Smooth muscle cell (in vitro differentiated cells): Measurements from ENCODE around the gene ZCCHC3. TPM values are rescaled to one million over a fixed set of nuclear protein-coding genes. Genes with fewer than 3 reads are reported as not detected.
A peak's percentile ranks its signal among the peaks of the same experiment; 100 is the strongest.

ENCODE experiments used
- DNase-seq: peaks from one replicate; lab custom pipeline; 2025; ENCODE audit not compliant: unreplicated experiment; lab: John Stamatoyannopoulos, UW
- H2AFZ ChIP-seq: fragments of 200-600 bp; sonication (generic); 2 replicates; pipeline ENCODE4 v1.6.0; 2016; ENCODE audit warnings: antibody characterized with exemption, low read depth, mild to moderate bottlenecking
- H3F3A ChIP-seq: fragments of 200-600 bp; sonication (generic); 2 replicates; pipeline ENCODE4 v1.6.0; 2017; ENCODE audit warnings: antibody characterized with exemption, low read depth
- H3K27ac ChIP-seq: fragments of 200-600 bp; sonication (generic); 2 replicates; pipeline ENCODE4 v1.5.1; 2016; ENCODE audit warnings: low read depth, mild to moderate bottlenecking
- H3K27me3 ChIP-seq: fragments of 200-600 bp; sonication (generic); 2 replicates; pipeline ENCODE4 v1.6.1; 2016; ENCODE audit warnings: low read depth, mild to moderate bottlenecking
- H3K36me3 ChIP-seq: fragments of 200-600 bp; sonication (generic); 2 replicates; pipeline ENCODE4 v1.5.1; 2016; ENCODE audit warnings: low read depth
- H3K4me1 ChIP-seq: fragments of 200-600 bp; sonication (generic); 2 replicates; pipeline ENCODE4 v1.5.1; 2016; ENCODE audit warnings: low read depth
- H3K4me2 ChIP-seq: fragments of 200-600 bp; sonication (generic); 2 replicates; pipeline ENCODE4 v1.6.0; 2016; ENCODE audit warnings: mild to moderate bottlenecking
- H3K4me3 ChIP-seq: fragments of 200-600 bp; sonication (generic); 2 replicates; pipeline ENCODE4 v1.5.1; 2016; ENCODE audit warnings: mild to moderate bottlenecking
- H3K79me2 ChIP-seq: fragments of 200-600 bp; sonication (generic); 2 replicates; pipeline ENCODE4 v1.6.0; 2016; ENCODE audit warnings: low read depth, mild to moderate bottlenecking
- H3K9ac ChIP-seq: fragments of 200-600 bp; sonication (generic); 2 replicates; pipeline ENCODE4 v1.6.0; 2016; ENCODE audit warnings: low read depth
- H3K9me3 ChIP-seq: fragments of 200-600 bp; sonication (generic); replicated peaks from 2 replicates; pipeline ENCODE4 v1.5.1; 2016; ENCODE audit warnings: low read depth
- H4K20me1 ChIP-seq: fragments of 200-600 bp; sonication (generic); 2 replicates; pipeline ENCODE4 v1.6.0; 2016; ENCODE audit warnings: low read depth
- WGBS: methylation state at CpG from one replicate; pipeline ENCODE4 v1.1.7; 2016; ENCODE audit warnings: low lambda C conversion rate; 5-methylcytosine and 5-hydroxymethylcytosine counted together
- polyA plus RNA-seq: library from polyadenylated mRNA; unstranded; fragments of >200 nt; fragmentation: Nextera tagmentation; extraction: Ambion mirVana; gene quantifications from 2 replicates; pipeline ENCODE4 v1.2.1, GENCODE V29; 2016
- total RNA-seq: library from RNA; depleted of rRNA; stranded (reverse); fragments of >200 nt; gene quantifications from 2 replicates; pipeline ENCODE4 v1.2.3, GENCODE V29; 2014
- TF ChIP-seq, protein P1 (sequence below): fragments of 200-600 bp; sonication (generic); IDR thresholded peaks from 2 replicates; pipeline ENCODE4 v1.5.1; 2017; ENCODE audit warnings: borderline replicate concordance, mild to moderate bottlenecking, antibody characterized with exemption; ENCODE audit not compliant: insufficient read depth, poor library complexity, severe bottlenecking

Gene ZCCHC3
- total and polyA plus RNA-seq, 2 experiments from 2014 or later: 27.7 to 32.4 TPM

DNA sequence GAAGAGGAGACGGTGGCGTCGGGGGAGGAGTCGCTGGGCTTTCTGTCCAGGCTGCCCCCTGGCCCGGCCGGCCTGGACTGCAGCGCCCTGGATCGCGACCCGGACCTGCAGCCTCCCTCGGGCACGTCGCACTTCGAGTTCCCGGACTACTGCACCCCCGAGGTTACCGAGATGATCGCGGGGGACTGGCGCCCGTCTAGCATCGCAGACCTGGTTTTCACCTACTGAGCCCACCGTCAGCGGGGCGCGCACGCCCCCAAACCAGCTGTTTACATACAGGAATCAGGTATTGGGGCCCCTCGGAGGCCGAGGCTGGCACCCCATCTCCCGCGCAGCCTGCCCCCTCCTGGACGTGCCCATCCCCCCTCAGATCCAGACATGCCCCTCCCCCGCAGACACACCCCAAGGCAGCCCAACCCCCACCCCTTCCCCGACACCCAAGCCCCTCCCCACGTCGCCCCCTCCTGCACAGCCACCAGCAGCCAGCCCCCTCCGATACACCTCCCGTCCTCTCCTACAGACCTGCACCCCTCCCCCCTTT lies 29.3 kb downstream of the ZCCHC3 start:
- Histone ChIP-seq H3K9me3 (no peaks in the 10 kb centered on the region), H4K20me1 (peaks cover 44% of the 10 kb centered on the region), H3K4me1 (peaks cover 25% of the 10 kb centered on the region), H3K27ac (peak overlapping the region; percentile 80), H2AFZ (peak overlapping the region; percentile 41), H3F3A (peaks cover 28% of the 10 kb centered on the region), H3K4me3 (peak overlapping the region; percentile 78), H3K4me2 (peak overlapping the region; percentile 88), H3K27me3 (no peaks in the 10 kb centered on the region), H3K9ac (peak overlapping the region; percentile 54), H3K36me3 (no peaks in the 10 kb centered on the region), H3K79me2 (peaks cover 28% of the 10 kb centered on the region)
- no peak for DNase-seq
- WGBS: under 1% methylated on average over 26 of the region's 38 CpGs
- TF ChIP-seq, protein P1, sequence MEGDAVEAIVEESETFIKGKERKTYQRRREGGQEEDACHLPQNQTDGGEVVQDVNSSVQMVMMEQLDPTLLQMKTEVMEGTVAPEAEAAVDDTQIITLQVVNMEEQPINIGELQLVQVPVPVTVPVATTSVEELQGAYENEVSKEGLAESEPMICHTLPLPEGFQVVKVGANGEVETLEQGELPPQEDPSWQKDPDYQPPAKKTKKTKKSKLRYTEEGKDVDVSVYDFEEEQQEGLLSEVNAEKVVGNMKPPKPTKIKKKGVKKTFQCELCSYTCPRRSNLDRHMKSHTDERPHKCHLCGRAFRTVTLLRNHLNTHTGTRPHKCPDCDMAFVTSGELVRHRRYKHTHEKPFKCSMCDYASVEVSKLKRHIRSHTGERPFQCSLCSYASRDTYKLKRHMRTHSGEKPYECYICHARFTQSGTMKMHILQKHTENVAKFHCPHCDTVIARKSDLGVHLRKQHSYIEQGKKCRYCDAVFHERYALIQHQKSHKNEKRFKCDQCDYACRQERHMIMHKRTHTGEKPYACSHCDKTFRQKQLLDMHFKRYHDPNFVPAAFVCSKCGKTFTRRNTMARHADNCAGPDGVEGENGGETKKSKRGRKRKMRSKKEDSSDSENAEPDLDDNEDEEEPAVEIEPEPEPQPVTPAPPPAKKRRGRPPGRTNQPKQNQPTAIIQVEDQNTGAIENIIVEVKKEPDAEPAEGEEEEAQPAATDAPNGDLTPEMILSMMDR: no peak

DNA sequence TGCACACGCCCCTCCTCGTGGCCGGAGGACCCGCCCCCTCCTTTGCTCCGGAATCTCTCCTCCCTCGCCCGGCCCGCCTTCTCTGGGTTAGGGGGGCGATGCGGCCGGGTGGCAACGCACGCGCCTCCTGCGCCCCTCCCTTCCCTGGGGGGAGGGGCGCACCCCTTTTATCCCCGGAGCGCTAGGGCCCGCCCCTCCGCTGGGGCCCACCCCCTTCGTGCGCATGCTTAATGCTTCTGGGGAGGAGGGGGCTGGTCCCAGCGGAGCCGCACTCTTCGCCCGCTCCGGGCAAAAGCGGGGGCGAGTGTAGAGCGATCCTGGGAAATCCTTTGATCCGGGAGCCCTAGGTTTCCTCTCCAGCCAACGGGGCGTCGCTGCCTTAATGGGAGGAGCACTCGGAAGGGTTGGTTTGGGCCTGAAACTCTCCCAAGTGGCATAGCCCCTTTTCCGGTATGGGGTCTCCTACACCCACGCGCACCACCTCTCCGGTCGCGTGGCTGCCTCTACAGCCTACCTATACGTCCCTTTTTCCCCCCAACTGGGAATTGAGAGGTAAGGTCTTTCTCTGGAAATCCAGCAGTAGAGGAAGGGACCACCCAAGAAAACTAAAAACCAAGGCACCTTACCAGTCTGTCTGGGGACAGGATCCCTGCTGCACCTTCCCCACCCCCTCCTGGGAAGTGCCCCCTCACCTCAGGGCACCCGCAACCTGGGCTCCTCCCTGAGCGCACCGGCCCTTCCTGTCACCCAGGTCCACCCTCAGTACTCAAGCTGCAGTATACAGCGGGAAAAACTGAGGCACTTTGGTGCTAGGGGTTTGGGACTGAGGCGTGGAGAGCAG lies 30.0 kb downstream of the ZCCHC3 start:
- no peaks in the 10 kb centered on the region for H3K9me3 ChIP-seq
- peak overlapping the region; percentile 42 for H3K9ac ChIP-seq
- peaks cover 50% of the 10 kb centered on the region for H4K20me1 ChIP-seq
- TF ChIP-seq, protein P1: no peak
- 3% methylated on average over 36 of the region's 47 CpGs for WGBS
- H2AFZ ChIP-seq: no peak overlapping the region
- H3K4me2 ChIP-seq: peak overlapping the region; percentile 88
- DNase-seq: peak; percentile 87
- H3K4me3 ChIP-seq: peak overlapping the region; percentile 78
- peaks cover 28% of the 10 kb centered on the region for H3F3A ChIP-seq
- peaks cover 28% of the 10 kb centered on the region for H3K79me2 ChIP-seq
- H3K4me1 ChIP-seq: peaks cover 25% of the 10 kb centered on the region
- H3K27me3 ChIP-seq: no peaks in the 10 kb centered on the region
- H3K36me3 ChIP-seq: no peaks in the 10 kb centered on the region
- H3K27ac ChIP-seq: peak overlapping the region; percentile 28

GRCh38 chr20:328027-328974 lies 30.9 kb downstream of the ZCCHC3 start:
- H3K27ac ChIP-seq: peak overlapping the region; percentile 51
- H3K27me3 ChIP-seq: no peaks in the 10 kb centered on the region
- H3K36me3 ChIP-seq: no peaks in the 10 kb centered on the region
- peaks cover 56% of the 10 kb centered on the region for H4K20me1 ChIP-seq
- TF ChIP-seq, protein P1: no peak
- WGBS: 64% methylated on average over 28 of the region's 31 CpGs
- peaks cover 28% of the 10 kb centered on the region for H3F3A ChIP-seq
- H3K9ac ChIP-seq: peak overlapping the region; percentile 42
- no peak overlapping the region for H2AFZ ChIP-seq
- no peak for DNase-seq
- peak overlapping the region; percentile 88 for H3K4me2 ChIP-seq
- peak overlapping the region; percentile 78 for H3K4me3 ChIP-seq
- H3K4me1 ChIP-seq: peaks cover 25% of the 10 kb centered on the region
- peaks cover 28% of the 10 kb centered on the region for H3K79me2 ChIP-seq
- no peaks in the 10 kb centered on the region for H3K9me3 ChIP-seq
